WTC11 (cell line): Measurements from ENCODE around the gene PLA2G12B. TPM values are rescaled to one million over a fixed set of nuclear protein-coding genes. Genes with fewer than 3 reads are reported as not detected.

ENCODE experiments used
- ATAC-seq: fragments of 200-7000 bp; cut with Tn5 transposase; 2 replicates; pipeline ENCODE4 v1.10.0; 2021; ENCODE audit warnings: mild to moderate bottlenecking, moderate library complexity
- CTCF ChIA-PET: fragments of 300-600 bp; sonication (Branson Sonifier 250); formaldehyde crosslinking; loops from one replicate; lab custom pipeline; 2021; ENCODE audit warnings: antibody characterized with exemption; lab: Charles Lee
- POLR2A ChIA-PET: fragments of 350-600 bp; sonication (Branson Sonifier 250); formaldehyde crosslinking; loops from one replicate; lab custom pipeline; 2021; ENCODE audit warnings: antibody characterized with exemption; lab: Charles Lee
- DNase-seq: peaks from one replicate; pipeline ENCODE4 v3.0.0; 2021; ENCODE audit warnings: low spot score
- H3K27ac Mint-ChIP-seq: 2 replicates; pipeline ENCODE4 v1.8.0; 2021; ENCODE audit warnings: mixed read lengths
- H3K27me3 Mint-ChIP-seq: 2 replicates; pipeline ENCODE4 v1.8.0; 2021; ENCODE audit warnings: low read depth, mild to moderate bottlenecking, moderate library complexity, mixed read lengths
- H3K36me3 Mint-ChIP-seq: 2 replicates; pipeline ENCODE4 v1.8.0; 2021; ENCODE audit warnings: mixed read lengths
- H3K4me1 Mint-ChIP-seq: 2 replicates; pipeline ENCODE4 v1.8.0; 2022; ENCODE audit warnings: mixed read lengths
- H3K4me3 Mint-ChIP-seq: 2 replicates; pipeline ENCODE4 v1.8.0; 2021; ENCODE audit warnings: mild to moderate bottlenecking, moderate library complexity, mixed read lengths
- H3K9me3 Mint-ChIP-seq: 2 replicates; pipeline ENCODE4 v1.8.0; 2021; ENCODE audit warnings: mixed read lengths
- CREM ChIP-seq: sonication (generic); formaldehyde crosslinking; IDR thresholded peaks from 2 replicates; pipeline ENCODE4 v1.8.1; 2022; ENCODE audit warnings: mild to moderate bottlenecking, missing genetic modification reagents, moderate library complexity
- ETV6 ChIP-seq: sonication (generic); formaldehyde crosslinking; IDR thresholded peaks from 2 replicates; pipeline ENCODE4 v1.8.1; 2022; ENCODE audit warnings: mild to moderate bottlenecking, missing genetic modification reagents
- NFATC4 ChIP-seq: fragments of 250-450 bp; sonication (Bioruptor Pico); IDR thresholded peaks from 2 replicates; pipeline ENCODE4 v1.9.0; 2021; ENCODE audit warnings: mild to moderate bottlenecking
- SMAD3 ChIP-seq: sonication (generic); formaldehyde crosslinking; IDR thresholded peaks from 2 replicates; pipeline ENCODE4 v1.8.0; 2022; ENCODE audit warnings: missing genetic modification reagents, mild to moderate bottlenecking, borderline replicate concordance
- SOX15 ChIP-seq: fragments of 250-450 bp; sonication (Bioruptor Pico); IDR thresholded peaks from 2 replicates; pipeline ENCODE4 v1.9.0; 2021; ENCODE audit warnings: mild to moderate bottlenecking
- ZNF423 ChIP-seq: fragments of 250-450 bp; sonication (Bioruptor Pico); IDR thresholded peaks from 2 replicates; pipeline ENCODE4 v2.1.2; 2022; ENCODE audit warnings: mild to moderate bottlenecking, moderate library complexity
- total RNA-seq: library from RNA; stranded (reverse); gene quantifications from 3 replicates; pipeline ENCODE4 v1.2.3, GENCODE V29; 2021
- TF ChIP-seq, protein P1 (sequence below): sonication (generic); formaldehyde crosslinking; IDR thresholded peaks from 2 replicates; pipeline ENCODE4 v1.8.0; 2022; ENCODE audit warnings: mild to moderate bottlenecking, missing genetic modification reagents
- TF ChIP-seq, protein P2 (sequence below): sonication (generic); formaldehyde crosslinking; conservative IDR thresholded peaks from 2 replicates; pipeline ENCODE4 v1.8.1; 2023; ENCODE audit warnings: mild to moderate bottlenecking, low read depth, missing genetic modification reagents, moderate library complexity
- TF ChIP-seq, protein P3 (sequence below): sonication (generic); formaldehyde crosslinking; IDR thresholded peaks from 2 replicates; pipeline ENCODE4 v1.8.1; 2022; ENCODE audit warnings: missing genetic modification reagents, borderline replicate concordance
- TF ChIP-seq, protein P4 (sequence below): sonication (generic); formaldehyde crosslinking; IDR thresholded peaks from 2 replicates; pipeline ENCODE4 v1.8.1; 2023; ENCODE audit warnings: mild to moderate bottlenecking, moderate library complexity, missing genetic modification reagents
- TF ChIP-seq, protein P5 (sequence below): sonication (generic); formaldehyde crosslinking; IDR thresholded peaks from 2 replicates; pipeline ENCODE4 v1.8.1; 2023; ENCODE audit warnings: mild to moderate bottlenecking, missing genetic modification reagents
- TF ChIP-seq, protein P6 (sequence below): sonication (generic); formaldehyde crosslinking; IDR thresholded peaks from 2 replicates; pipeline ENCODE4 v1.8.1; 2023; ENCODE audit warnings: mild to moderate bottlenecking, missing genetic modification reagents, moderate library complexity
- TF ChIP-seq, protein P7 (sequence below): sonication (generic); formaldehyde crosslinking; IDR thresholded peaks from 2 replicates; pipeline ENCODE4 v1.8.1; 2022; ENCODE audit warnings: low read depth, missing genetic modification reagents, borderline replicate concordance
- TF ChIP-seq, protein P8 (sequence below): sonication (generic); formaldehyde crosslinking; IDR thresholded peaks from 2 replicates; pipeline ENCODE4 v1.8.1; 2022; ENCODE audit warnings: mild to moderate bottlenecking, missing genetic modification reagents, moderate library complexity, borderline replicate concordance

Gene PLA2G12B
- total RNA-seq, 1 experiment from 2014 or later, result not detected

DNA sequence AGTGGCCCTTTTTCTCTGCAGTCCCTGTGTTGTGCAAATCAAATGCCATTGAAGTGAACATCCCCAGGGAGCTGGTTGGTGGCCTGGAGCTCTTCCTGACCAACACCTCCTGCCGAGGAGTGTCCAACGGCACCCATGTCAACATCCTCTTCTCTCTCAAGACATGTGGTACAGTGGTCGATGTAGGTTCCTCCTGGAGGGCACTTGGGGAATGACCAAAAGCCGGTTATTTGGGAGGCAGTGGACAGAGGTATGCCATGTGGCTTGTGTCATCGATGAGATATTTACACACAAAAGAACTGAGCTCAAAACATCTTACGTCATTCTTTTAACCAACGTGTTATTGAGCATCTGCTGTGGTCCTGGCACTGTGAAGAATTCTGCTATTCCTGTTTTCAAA is 41.3 kb downstream of the PLA2G12B start:
- H3K27me3 Mint-ChIP-seq, result no peaks in the 10 kb centered on the region
- ATAC-seq, result peak; percentile 71
- H3K27ac Mint-ChIP-seq, result no peak overlapping the region
- DNase-seq, result no peak
- TF ChIP-seq, protein P1, sequence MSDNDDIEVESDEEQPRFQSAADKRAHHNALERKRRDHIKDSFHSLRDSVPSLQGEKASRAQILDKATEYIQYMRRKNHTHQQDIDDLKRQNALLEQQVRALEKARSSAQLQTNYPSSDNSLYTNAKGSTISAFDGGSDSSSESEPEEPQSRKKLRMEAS (CRISPR knock-in tag), result no peak
- 0 out of 2 replicates have a peak, but pooled peaks have one; percentile 45 for TF ChIP-seq ZNF423 (CRISPR knock-in tag)
- ChIA-PET CTCF (interaction anchor here (0.9 kb wide), 1 partner anchor 539 kb away, joined by 3 read pairs; no protein-coding TSS in a partner anchor), POLR2A (no interaction called here)
- H3K9me3 Mint-ChIP-seq, result no peaks in the 10 kb centered on the region
- no peaks in the 10 kb centered on the region for H3K36me3 Mint-ChIP-seq
- H3K4me3 Mint-ChIP-seq, result no peak overlapping the region
- peaks cover 7% of the 10 kb centered on the region for H3K4me1 Mint-ChIP-seq

DNA sequence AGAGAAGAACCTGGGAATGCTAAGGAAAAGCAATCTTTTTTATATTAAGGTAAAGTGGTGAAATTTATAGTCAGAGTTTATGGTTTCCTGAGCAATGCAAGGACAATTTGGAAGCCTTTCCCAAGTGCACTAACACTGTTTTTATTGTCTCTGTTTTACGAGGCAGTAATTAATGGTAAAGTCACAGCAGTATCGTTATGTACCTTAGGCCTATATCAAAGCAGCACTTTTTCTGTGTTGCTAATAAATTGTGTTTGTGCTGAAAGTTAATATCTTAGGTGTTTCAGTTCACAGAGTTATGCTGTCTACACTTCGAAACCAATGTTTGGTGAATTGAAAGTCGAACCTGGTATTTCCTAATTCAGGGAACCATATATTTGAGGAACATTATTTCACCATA is 41.9 kb downstream of the PLA2G12B start:
- ChIA-PET POLR2A (no interaction called here), CTCF (interaction anchor here (0.9 kb wide), 1 partner anchor 538 kb away, joined by 3 read pairs; no protein-coding TSS in a partner anchor)
- H3K9me3 Mint-ChIP-seq, result no peaks in the 10 kb centered on the region
- H3K4me1 Mint-ChIP-seq, result peaks cover 7% of the 10 kb centered on the region
- no peak for DNase-seq
- no peak for ATAC-seq
- no peak overlapping the region for H3K27ac Mint-ChIP-seq
- H3K4me3 Mint-ChIP-seq, result no peak overlapping the region
- H3K36me3 Mint-ChIP-seq, result no peaks in the 10 kb centered on the region
- no peaks in the 10 kb centered on the region for H3K27me3 Mint-ChIP-seq
- TF ChIP-seq, protein P2, sequence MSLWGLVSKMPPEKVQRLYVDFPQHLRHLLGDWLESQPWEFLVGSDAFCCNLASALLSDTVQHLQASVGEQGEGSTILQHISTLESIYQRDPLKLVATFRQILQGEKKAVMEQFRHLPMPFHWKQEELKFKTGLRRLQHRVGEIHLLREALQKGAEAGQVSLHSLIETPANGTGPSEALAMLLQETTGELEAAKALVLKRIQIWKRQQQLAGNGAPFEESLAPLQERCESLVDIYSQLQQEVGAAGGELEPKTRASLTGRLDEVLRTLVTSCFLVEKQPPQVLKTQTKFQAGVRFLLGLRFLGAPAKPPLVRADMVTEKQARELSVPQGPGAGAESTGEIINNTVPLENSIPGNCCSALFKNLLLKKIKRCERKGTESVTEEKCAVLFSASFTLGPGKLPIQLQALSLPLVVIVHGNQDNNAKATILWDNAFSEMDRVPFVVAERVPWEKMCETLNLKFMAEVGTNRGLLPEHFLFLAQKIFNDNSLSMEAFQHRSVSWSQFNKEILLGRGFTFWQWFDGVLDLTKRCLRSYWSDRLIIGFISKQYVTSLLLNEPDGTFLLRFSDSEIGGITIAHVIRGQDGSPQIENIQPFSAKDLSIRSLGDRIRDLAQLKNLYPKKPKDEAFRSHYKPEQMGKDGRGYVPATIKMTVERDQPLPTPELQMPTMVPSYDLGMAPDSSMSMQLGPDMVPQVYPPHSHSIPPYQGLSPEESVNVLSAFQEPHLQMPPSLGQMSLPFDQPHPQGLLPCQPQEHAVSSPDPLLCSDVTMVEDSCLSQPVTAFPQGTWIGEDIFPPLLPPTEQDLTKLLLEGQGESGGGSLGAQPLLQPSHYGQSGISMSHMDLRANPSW (CRISPR knock-in tag), result no peak

DNA sequence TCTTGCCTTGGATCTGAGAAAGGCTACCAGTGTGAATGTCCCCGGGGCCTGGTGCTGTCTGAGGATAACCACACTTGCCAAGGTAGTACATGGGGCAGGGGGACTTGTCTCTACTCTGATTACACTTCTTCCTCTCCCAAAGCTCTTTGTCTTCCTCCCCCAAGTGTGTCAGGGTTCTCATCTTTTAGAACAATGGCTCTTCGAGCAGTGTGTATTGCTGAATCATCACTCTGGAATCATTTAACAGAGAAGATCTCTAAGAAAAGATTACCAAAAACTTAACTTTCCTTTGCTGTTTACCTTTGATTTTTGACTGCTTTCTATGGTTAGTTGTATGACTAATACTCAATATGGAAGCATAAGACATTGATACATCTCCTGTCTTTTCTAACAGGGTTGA is 42.8 kb downstream of the PLA2G12B start:
- CTCF ChIA-PET, result no interaction called here
- no peak for TF ChIP-seq ETV6
- no peak for TF ChIP-seq SOX15 (CRISPR knock-in tag)
- TF ChIP-seq, protein P3, sequence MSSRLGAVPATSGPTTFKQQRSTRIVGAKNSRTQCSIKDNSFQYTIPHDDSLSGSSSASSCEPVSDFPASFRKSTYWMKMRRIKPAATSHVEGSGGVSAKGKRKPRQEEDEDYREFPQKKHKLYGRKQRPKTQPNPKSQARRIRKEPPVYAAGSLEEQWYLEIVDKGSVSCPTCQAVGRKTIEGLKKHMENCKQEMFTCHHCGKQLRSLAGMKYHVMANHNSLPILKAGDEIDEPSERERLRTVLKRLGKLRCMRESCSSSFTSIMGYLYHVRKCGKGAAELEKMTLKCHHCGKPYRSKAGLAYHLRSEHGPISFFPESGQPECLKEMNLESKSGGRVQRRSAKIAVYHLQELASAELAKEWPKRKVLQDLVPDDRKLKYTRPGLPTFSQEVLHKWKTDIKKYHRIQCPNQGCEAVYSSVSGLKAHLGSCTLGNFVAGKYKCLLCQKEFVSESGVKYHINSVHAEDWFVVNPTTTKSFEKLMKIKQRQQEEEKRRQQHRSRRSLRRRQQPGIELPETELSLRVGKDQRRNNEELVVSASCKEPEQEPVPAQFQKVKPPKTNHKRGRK (CRISPR knock-in tag), result no peak
- TF ChIP-seq, protein P4, sequence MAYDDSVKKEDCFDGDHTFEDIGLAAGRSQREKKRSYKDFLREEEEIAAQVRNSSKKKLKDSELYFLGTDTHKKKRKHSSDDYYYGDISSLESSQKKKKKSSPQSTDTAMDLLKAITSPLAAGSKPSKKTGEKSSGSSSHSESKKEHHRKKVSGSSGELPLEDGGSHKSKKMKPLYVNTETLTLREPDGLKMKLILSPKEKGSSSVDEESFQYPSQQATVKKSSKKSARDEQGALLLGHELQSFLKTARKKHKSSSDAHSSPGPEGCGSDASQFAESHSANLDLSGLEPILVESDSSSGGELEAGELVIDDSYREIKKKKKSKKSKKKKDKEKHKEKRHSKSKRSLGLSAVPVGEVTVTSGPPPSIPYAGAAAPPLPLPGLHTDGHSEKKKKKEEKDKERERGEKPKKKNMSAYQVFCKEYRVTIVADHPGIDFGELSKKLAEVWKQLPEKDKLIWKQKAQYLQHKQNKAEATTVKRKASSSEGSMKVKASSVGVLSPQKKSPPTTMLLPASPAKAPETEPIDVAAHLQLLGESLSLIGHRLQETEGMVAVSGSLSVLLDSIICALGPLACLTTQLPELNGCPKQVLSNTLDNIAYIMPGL (CRISPR knock-in tag), result no peak
- TF ChIP-seq, protein P5, sequence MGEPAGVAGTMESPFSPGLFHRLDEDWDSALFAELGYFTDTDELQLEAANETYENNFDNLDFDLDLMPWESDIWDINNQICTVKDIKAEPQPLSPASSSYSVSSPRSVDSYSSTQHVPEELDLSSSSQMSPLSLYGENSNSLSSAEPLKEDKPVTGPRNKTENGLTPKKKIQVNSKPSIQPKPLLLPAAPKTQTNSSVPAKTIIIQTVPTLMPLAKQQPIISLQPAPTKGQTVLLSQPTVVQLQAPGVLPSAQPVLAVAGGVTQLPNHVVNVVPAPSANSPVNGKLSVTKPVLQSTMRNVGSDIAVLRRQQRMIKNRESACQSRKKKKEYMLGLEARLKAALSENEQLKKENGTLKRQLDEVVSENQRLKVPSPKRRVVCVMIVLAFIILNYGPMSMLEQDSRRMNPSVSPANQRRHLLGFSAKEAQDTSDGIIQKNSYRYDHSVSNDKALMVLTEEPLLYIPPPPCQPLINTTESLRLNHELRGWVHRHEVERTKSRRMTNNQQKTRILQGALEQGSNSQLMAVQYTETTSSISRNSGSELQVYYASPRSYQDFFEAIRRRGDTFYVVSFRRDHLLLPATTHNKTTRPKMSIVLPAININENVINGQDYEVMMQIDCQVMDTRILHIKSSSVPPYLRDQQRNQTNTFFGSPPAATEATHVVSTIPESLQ (CRISPR knock-in tag), result no peak
- TF ChIP-seq, protein P6, sequence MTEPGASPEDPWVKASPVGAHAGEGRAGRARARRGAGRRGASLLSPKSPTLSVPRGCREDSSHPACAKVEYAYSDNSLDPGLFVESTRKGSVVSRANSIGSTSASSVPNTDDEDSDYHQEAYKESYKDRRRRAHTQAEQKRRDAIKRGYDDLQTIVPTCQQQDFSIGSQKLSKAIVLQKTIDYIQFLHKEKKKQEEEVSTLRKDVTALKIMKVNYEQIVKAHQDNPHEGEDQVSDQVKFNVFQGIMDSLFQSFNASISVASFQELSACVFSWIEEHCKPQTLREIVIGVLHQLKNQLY, result no peak
- TF ChIP-seq, protein P7, sequence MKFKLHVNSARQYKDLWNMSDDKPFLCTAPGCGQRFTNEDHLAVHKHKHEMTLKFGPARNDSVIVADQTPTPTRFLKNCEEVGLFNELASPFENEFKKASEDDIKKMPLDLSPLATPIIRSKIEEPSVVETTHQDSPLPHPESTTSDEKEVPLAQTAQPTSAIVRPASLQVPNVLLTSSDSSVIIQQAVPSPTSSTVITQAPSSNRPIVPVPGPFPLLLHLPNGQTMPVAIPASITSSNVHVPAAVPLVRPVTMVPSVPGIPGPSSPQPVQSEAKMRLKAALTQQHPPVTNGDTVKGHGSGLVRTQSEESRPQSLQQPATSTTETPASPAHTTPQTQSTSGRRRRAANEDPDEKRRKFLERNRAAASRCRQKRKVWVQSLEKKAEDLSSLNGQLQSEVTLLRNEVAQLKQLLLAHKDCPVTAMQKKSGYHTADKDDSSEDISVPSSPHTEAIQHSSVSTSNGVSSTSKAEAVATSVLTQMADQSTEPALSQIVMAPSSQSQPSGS (CRISPR knock-in tag), result no peak
- no peak for TF ChIP-seq SMAD3
- TF ChIP-seq CREM, result no peak
- TF ChIP-seq, protein P8, sequence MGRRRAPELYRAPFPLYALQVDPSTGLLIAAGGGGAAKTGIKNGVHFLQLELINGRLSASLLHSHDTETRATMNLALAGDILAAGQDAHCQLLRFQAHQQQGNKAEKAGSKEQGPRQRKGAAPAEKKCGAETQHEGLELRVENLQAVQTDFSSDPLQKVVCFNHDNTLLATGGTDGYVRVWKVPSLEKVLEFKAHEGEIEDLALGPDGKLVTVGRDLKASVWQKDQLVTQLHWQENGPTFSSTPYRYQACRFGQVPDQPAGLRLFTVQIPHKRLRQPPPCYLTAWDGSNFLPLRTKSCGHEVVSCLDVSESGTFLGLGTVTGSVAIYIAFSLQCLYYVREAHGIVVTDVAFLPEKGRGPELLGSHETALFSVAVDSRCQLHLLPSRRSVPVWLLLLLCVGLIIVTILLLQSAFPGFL (CRISPR knock-in tag), result no peak
- no peak for TF ChIP-seq NFATC4 (CRISPR knock-in tag)
- TF ChIP-seq, protein P2 (CRISPR knock-in tag), result no peak

More for the DNA sequence above, 42.8 kb downstream of the PLA2G12B start:
- ATAC-seq (no peak), DNase-seq (no peak)
- Mint-ChIP-seq H3K4me1 (peaks cover 9% of the 10 kb centered on the region), H3K27me3 (no peaks in the 10 kb centered on the region), H3K27ac (no peak overlapping the region), H3K4me3 (no peak overlapping the region), H3K9me3 (no peaks in the 10 kb centered on the region), H3K36me3 (no peaks in the 10 kb centered on the region)
- POLR2A ChIA-PET, result no interaction called here
